Lung (tissue), 12 donors: ENCODE results near the gene CDRT4. TPM values are rescaled to one million over a fixed set of nuclear protein-coding genes. Genes with fewer than 3 reads are reported as not detected.

ENCODE experiments used
- ATAC-seq: fragments of 200-7000 bp; cut with Tn5 transposase; one replicate; pipeline ENCODE4 v1.9.1; 2020; ENCODE audit warnings: moderate number of reproducible peaks; ENCODE audit not compliant: insufficient read depth, low FRiP score
- DNase-seq, 3 donors: peaks; one replicate each; pipeline ENCODE4 v3.0.0-alpha.2; 2013 to 2017
- H3K27ac ChIP-seq, 2 donors: one replicate each; pipeline ENCODE4 v1.5.1; 2013; ENCODE audit warnings: mild to moderate bottlenecking in 2 of 2, moderate library complexity in 2 of 2, control low read depth in 1 of 2, inconsistent platforms in 1 of 2, low read depth in 1 of 2, low read length in 1 of 2
- H3K27me3 ChIP-seq, 3 donors: one replicate each; pipeline ENCODE4 v1.5.1; 2013; ENCODE audit warnings: low read length in 2 of 3; ENCODE audit not compliant: control insufficient read depth in 3 of 3, insufficient read depth in 3 of 3
- H3K36me3 ChIP-seq, 4 donors: one replicate each; pipeline ENCODE4 v1.5.1; 2013; ENCODE audit warnings: low read length in 4 of 4, mild to moderate bottlenecking in 1 of 4, moderate library complexity in 1 of 4; ENCODE audit not compliant: control insufficient read depth in 4 of 4, insufficient read depth in 4 of 4
- H3K4me1 ChIP-seq, 5 donors: one replicate each; pipeline ENCODE4 v1.5.1; 2013; ENCODE audit warnings: low read length in 5 of 5, mild to moderate bottlenecking in 2 of 5, moderate library complexity in 1 of 5; ENCODE audit not compliant: control insufficient read depth in 5 of 5, insufficient read depth in 5 of 5
- H3K4me3 ChIP-seq: one replicate; pipeline ENCODE4 v1.5.1; 2013; ENCODE audit warnings: mild to moderate bottlenecking, control low read depth, moderate library complexity
- H3K9ac ChIP-seq, 2 donors: one replicate each; pipeline ENCODE4 v1.5.1; 2013; ENCODE audit warnings: low read length in 2 of 2, control low read depth in 1 of 2; ENCODE audit not compliant: insufficient read depth in 1 of 2
- H3K9me3 ChIP-seq, 4 donors: one replicate each; pipeline ENCODE4 v1.5.1; 2013; ENCODE audit warnings: low read length in 3 of 4, mild to moderate bottlenecking in 1 of 4, moderate library complexity in 1 of 4; ENCODE audit not compliant: control insufficient read depth in 4 of 4, insufficient read depth in 3 of 4
- WGBS, 2 donors: extraction: QIAGEN DNeasy Blood & Tissue Kit; methylation state at CpG; one replicate each; pipeline ENCODE4 v1.1.7; 2013; 5-methylcytosine and 5-hydroxymethylcytosine counted together
- polyA plus RNA-seq, 2 donors: library from polyadenylated mRNA; stranded (reverse); fragments of 200-250 nt; gene quantifications; one replicate each; pipeline ENCODE4 v1.2.1, GENCODE V29; 2013
- total RNA-seq, 2 donors: library from RNA; depleted of rRNA in 1 of 2; stranded (reverse); fragments of >200 nt in 1 of 2; gene quantifications; one replicate each; pipeline ENCODE4 v1.2.1, GENCODE V29; 2014 to 2021
- TF ChIP-seq, protein P1 (sequence below): IDR thresholded peaks from 2 replicates; pipeline ENCODE4 v1.5.1; 2012; ENCODE audit warnings: mild to moderate bottlenecking; ENCODE audit errors: control extremely low read depth, extremely low read depth
- donor health status: control.
- donor health status: control.
- donor health status: Bipolar disorder and iron deficiency.
- donor health status: healthy.
- donor health status: DM: yes; HTN: yes; CAD: no.

CDRT4 gene
- total and polyA plus RNA-seq, 4 donors, result 0.48 to 8.7 (median 8.6) TPM

DNA sequence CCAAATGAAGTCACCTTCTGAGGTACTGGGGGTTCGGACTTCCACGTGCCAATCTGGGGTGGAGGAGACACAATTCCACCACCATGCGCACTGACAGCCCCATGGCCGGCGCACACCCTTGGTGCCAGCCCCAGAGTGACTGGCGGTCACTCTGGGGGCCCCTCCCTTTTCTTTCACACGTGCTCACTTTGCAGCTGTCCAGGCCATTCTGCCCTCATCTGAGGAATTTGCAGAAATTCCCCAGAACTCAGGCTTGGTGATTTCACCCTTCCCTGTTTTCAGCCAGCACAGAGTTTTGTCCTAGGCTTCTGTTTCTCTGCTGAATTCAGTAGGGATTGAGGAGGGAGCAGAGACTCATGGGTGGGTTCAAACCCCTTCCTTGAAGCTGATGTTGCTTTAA lies 54.8 kb downstream of the CDRT4 start:
- no peaks in the 10 kb centered on the region for H3K9me3 ChIP-seq
- ATAC-seq (no peak), DNase-seq (no peak)
- peaks cover 0 to 19% (median 3%) of the 10 kb centered on the region in 5 donors for H3K4me1 ChIP-seq
- 90 to 95% methylated on average over 7 of the region's 7 CpGs for WGBS, 2 donors
- H3K9ac ChIP-seq, result no peak overlapping the region
- no peak overlapping the region for H3K27ac ChIP-seq
- H3K4me3 ChIP-seq, result no peak overlapping the region
- H3K36me3 ChIP-seq, result no peaks in the 10 kb centered on the region
- no peaks in the 10 kb centered on the region for H3K27me3 ChIP-seq
- TF ChIP-seq, protein P1, sequence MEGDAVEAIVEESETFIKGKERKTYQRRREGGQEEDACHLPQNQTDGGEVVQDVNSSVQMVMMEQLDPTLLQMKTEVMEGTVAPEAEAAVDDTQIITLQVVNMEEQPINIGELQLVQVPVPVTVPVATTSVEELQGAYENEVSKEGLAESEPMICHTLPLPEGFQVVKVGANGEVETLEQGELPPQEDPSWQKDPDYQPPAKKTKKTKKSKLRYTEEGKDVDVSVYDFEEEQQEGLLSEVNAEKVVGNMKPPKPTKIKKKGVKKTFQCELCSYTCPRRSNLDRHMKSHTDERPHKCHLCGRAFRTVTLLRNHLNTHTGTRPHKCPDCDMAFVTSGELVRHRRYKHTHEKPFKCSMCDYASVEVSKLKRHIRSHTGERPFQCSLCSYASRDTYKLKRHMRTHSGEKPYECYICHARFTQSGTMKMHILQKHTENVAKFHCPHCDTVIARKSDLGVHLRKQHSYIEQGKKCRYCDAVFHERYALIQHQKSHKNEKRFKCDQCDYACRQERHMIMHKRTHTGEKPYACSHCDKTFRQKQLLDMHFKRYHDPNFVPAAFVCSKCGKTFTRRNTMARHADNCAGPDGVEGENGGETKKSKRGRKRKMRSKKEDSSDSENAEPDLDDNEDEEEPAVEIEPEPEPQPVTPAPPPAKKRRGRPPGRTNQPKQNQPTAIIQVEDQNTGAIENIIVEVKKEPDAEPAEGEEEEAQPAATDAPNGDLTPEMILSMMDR, result no peak

DNA sequence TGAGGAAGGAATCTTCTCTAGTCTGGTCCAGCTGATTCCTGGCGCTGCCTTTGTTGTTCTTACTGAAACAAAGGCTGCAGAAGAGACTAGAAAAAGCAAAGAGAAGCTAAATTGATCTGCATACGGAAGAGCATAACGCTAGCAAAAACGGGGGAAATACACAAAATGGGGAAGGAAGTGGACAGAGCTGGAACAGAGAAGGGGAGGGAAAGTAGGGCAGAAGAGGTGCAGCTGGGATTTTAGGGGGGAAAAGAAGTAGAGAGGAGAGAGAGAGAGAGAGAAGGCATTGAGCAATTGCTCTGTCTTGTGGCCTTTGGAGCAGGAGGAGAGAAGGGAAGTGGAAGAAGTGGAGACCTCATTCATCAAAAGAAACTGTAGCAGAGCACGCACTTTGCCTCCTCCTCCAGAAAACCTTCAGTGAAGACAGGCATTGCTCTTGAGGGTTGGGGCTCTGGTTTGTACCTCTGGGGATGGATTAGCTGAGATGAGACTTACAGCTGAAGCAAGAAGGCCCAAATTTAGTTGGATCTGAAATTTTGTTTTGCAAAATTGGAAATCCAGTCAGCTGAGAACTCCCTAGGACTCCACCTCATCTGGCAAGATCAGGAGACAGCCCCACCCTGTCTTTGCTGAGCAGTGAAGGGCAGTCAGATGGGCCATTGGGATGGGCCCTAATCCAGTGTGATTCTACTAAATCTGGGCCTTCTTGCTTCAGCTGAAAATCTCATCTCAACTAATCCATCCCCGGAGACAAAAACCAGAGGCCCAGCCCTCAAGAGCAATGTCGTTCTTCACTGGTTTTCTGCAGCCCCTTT lies 55.8 kb downstream of the CDRT4 start:
- Histone ChIP-seq H3K36me3 (no peaks in the 10 kb centered on the region), H3K27ac (peak overlapping the region; percentile 17 to 40), H3K27me3 (no peaks in the 10 kb centered on the region), H3K4me3 (no peak overlapping the region), H3K9ac (peak overlapping the region in 1 of 2 donors; percentile 5), H3K9me3 (no peaks in the 10 kb centered on the region), H3K4me1 (peaks cover 0 to 19% (median 3%) of the 10 kb centered on the region in 5 donors)
- DNase-seq (no peak), ATAC-seq (no peak)
- TF ChIP-seq, protein P1, result no peak
- WGBS, 2 donors, result 45 to 63% methylated on average over 7 of the region's 7 CpGs

DNA sequence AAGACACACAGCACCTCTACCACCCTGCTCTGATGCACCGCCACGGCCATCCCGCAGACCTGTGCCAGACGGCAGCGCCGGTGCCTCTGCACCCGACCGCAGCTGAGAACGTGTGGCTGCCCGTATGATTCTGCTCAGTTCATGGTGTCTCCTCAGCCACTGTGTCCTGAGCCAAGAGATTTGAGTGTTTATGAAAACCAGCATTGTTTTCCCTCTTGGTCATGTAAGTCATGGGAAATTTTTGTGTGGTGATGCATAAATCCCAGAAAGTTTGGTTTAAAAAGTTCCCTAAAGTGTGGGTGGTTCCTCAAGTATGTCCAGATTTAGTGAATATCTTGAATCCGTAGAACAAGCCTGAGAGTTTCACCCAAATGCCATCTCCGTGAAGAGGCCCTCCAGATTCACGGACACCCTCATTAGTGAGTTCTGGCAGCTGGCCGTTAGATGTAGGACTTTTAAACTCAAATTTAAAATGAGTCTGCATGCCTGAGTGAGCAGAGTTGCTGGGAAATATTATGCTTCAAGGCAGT lies 57.6 kb downstream of the CDRT4 start:
- Histone ChIP-seq H3K27me3 (no peaks in the 10 kb centered on the region), H3K9ac (peak overlapping the region in 1 of 2 donors; percentile 4), H3K36me3 (no peaks in the 10 kb centered on the region), H3K4me3 (no peak overlapping the region), H3K4me1 (peaks cover 0 to 19% (median 5%) of the 10 kb centered on the region in 5 donors), H3K27ac (peak overlapping the region; percentile 42 to 44), H3K9me3 (no peaks in the 10 kb centered on the region)
- TF ChIP-seq, protein P1, result no peak
- ATAC-seq (peak; percentile 28), DNase-seq (peak in 2 of 3 donors; percentile 79 to 89)
- WGBS, 2 donors, result 64 to 86% methylated on average over 14 of the region's 14 CpGs
